Measurements from ENCODE around the gene KRT40. TPM values are rescaled to one million over a fixed set of nuclear protein-coding genes. Genes with fewer than 3 reads are reported as not detected.
"Not testable (repeated sequence)": the region's sequence is repeated elsewhere in the genome, so short reads cannot be mapped to it uniquely, and the experiment has no call there.

Gene KRT40
- total RNA-seq, 3 donors from 2014 or later, result 0.22 TPM; not detected in 2

DNA sequence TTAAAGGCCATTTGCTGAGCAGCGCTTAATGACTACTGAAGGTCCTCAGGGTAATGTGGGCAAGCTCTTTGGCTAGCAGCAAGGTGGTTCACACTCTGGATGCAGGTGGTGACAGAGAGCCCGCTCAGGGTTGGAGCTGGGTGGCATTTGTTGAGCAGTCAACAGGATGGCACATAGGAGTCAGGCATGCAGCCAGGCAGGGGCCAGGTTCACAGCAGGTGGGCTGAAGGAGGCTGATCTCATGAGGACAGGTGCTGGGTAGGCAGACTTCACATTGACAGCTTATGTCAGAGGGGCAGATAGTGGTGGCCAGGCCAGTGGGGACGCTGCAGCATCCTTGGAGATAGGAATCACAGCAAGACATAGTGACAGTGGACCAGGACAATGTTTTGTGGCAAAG is 20.3 kb upstream of the KRT40 start:
- intact Hi-C loops (cut with DNase I, micrococcal nuclease), result no loop called here
- DNase-seq (no peak), ATAC-seq (no peak)
- H3K4me1 ChIP-seq (ENCODE audit: low read depth), result no peaks in the 10 kb centered on the region
- no peaks in the 10 kb centered on the region for H3K36me3 ChIP-seq (ENCODE audit: low read depth)
- no peak overlapping the region for H3K4me3 ChIP-seq
- no peaks in the 10 kb centered on the region for H3K9me3 ChIP-seq
- TF ChIP-seq, protein P1, sequence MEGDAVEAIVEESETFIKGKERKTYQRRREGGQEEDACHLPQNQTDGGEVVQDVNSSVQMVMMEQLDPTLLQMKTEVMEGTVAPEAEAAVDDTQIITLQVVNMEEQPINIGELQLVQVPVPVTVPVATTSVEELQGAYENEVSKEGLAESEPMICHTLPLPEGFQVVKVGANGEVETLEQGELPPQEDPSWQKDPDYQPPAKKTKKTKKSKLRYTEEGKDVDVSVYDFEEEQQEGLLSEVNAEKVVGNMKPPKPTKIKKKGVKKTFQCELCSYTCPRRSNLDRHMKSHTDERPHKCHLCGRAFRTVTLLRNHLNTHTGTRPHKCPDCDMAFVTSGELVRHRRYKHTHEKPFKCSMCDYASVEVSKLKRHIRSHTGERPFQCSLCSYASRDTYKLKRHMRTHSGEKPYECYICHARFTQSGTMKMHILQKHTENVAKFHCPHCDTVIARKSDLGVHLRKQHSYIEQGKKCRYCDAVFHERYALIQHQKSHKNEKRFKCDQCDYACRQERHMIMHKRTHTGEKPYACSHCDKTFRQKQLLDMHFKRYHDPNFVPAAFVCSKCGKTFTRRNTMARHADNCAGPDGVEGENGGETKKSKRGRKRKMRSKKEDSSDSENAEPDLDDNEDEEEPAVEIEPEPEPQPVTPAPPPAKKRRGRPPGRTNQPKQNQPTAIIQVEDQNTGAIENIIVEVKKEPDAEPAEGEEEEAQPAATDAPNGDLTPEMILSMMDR (IDR thresholded peaks at IDR 0.05), result no peak

DNA sequence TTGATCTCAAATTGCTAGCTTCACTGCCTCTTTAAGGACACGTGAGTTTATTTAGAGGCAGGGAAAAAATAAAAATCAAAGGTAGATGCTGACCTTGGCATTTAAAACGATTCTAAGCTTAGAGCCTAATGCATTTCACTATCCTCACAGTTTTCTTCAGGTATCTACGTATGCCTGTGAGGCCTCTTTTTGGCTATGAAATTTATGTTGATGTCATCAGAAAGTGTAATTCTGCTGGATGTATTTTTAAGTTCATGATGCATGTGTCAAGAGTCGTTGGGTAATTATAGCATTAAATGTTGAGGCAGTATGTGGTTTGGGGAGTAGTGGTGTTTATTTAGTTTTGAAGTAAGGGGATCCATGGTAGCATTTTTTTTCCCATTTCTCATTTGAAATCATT is 19.8 kb upstream of the KRT40 start:
- intact Hi-C loops (cut with DNase I, micrococcal nuclease), result no loop called here
- TF ChIP-seq, protein P1 (IDR thresholded peaks at IDR 0.05), result no peak
- no peaks in the 10 kb centered on the region for H3K4me1 ChIP-seq (ENCODE audit: low read depth)
- no peaks in the 10 kb centered on the region for H3K36me3 ChIP-seq (ENCODE audit: low read depth)
- no peak for DNase-seq
- ATAC-seq, result no peak
- no peaks in the 10 kb centered on the region for H3K9me3 ChIP-seq
- H3K4me3 ChIP-seq, result no peak overlapping the region

DNA sequence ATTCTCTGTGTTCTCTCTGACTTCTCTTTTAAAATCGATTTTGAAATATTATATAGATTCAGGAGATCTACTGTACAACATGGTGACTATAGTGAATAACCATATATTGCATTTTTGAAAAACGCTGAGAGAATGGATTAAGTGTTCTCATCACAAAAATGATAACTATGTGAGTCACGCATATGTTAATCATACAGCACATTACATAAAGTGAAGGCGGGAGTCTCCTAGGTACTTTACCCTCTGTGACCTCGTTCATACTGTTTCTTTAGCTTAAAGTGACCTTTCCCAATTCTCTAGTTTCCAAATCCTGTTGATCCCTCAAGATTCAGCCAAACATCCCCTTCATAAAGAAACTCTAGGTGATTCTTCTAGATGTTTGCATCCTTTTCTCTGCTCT is 18.7 kb upstream of the KRT40 start:
- no peaks in the 10 kb centered on the region for H3K4me1 ChIP-seq (ENCODE audit: low read depth)
- intact Hi-C loops (cut with DNase I, micrococcal nuclease), result no loop called here
- no peak for ATAC-seq
- H3K4me3 ChIP-seq, result no peak overlapping the region
- no peaks in the 10 kb centered on the region for H3K36me3 ChIP-seq (ENCODE audit: low read depth)
- no peaks in the 10 kb centered on the region for H3K9me3 ChIP-seq
- TF ChIP-seq, protein P1 (IDR thresholded peaks at IDR 0.05), result no peak
- no peak for DNase-seq

DNA sequence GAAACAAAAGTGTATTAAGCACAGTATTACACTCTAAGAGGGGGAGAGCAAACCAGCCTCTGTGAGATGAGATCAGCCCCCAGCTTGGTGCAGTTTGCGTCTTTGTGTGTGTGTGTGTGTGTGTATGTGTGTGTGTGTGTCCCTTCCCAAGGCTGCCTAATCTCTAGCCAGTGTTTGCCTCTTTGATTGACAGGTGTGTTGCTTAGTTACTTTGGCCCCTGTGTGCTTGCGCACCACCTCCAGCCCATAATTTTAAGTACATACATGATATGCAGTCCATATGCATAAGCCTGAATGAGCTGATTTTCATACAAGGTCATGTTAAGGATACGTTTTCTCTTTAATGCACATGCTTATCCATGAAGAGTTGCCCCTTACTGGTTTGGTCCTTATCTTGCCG is 17.7 kb upstream of the KRT40 start:
- no peaks in the 10 kb centered on the region for H3K4me1 ChIP-seq (ENCODE audit: low read depth)
- H3K9me3 ChIP-seq, result no peaks in the 10 kb centered on the region
- no peak overlapping the region for H3K4me3 ChIP-seq
- no peak for ATAC-seq
- intact Hi-C loops (cut with DNase I, micrococcal nuclease), result no loop called here
- no peak for DNase-seq
- H3K36me3 ChIP-seq (ENCODE audit: low read depth), result no peaks in the 10 kb centered on the region
- TF ChIP-seq, protein P1 (IDR thresholded peaks at IDR 0.05), result no peak

DNA sequence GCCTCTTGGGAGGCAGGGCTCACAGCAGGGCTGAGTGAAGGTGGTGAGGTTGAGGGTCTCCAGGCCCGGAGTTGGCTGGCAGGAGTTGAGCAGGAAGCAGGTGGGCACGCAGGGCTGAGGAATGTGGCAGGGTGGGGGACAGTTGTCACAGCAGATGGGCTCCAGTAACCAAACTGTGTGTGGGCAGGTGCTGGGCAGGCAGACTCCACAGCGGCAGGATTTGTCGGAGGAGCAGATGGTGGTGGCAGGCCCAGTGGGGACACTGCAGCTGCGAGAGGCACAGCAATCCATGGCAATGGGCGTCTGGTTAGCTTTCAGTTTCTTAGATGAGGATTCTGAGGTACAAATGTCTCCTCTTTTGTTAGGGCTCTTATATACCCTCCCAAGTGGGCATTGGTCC is 15.4 kb upstream of the KRT40 start, which contains the start of gene KRTAP3-2:
KRTAP3-2 (minus strand) TSS at position 344 of the 400 bp plus-strand sequence; CDS start at position 291, 53 bp downstream.
- intact Hi-C loops (cut with DNase I, micrococcal nuclease); H3K4me1 ChIP-seq (ENCODE audit: low read depth); H3K4me3 ChIP-seq; H3K9me3 ChIP-seq; DNase-seq; H3K36me3 ChIP-seq (ENCODE audit: low read depth); ATAC-seq: not testable (repeated sequence)

DNA sequence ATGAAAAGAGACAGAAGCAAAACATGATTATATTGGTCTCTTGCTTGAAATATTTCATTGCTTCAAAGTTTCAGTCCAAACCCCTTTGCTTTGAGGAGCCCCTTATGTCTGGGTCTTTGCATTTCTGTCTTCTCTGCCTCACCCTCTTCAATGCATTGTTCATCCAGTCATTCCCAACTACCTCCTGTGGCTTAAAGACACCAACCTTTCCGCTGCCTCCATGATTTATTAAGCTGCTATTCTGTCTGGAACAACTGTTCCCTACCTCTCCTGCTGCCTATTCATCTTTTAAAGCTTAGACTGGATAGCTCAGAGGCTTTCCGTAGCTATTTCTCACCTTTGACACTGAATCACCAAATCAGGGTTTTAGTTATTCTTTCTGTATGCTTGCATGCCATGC is 13.2 kb upstream of the KRT40 start:
- no peak for ATAC-seq
- no peak for DNase-seq
- intact Hi-C loops (cut with DNase I, micrococcal nuclease), result no loop called here

More for the DNA sequence above, 13.2 kb upstream of the KRT40 start:
- Histone ChIP-seq H3K9me3 (no peaks in the 10 kb centered on the region), H3K4me3 (no peak overlapping the region), H3K36me3 (ENCODE audit: low read depth) (no peaks in the 10 kb centered on the region), H3K4me1 (ENCODE audit: low read depth) (no peaks in the 10 kb centered on the region)
- TF ChIP-seq, protein P1 (IDR thresholded peaks at IDR 0.05), result no peak

All from mucosa of descending colon (tissue), 3 donors.